CD4-positive, alpha-beta T cell treated with Interleukin-15 for 4 hours (primary cell): Measurements from ENCODE around the gene ETFBKMT.
"Not testable (repeated sequence)": the region's sequence is repeated elsewhere in the genome, so short reads cannot be mapped to it uniquely, and the experiment has no call there.

Source experiments
- DNase-seq: peaks from one replicate; pipeline ENCODE4 v3.0.0-alpha.2; 2020; ENCODE audit warnings: low spot score

Gene ETFBKMT

DNA sequence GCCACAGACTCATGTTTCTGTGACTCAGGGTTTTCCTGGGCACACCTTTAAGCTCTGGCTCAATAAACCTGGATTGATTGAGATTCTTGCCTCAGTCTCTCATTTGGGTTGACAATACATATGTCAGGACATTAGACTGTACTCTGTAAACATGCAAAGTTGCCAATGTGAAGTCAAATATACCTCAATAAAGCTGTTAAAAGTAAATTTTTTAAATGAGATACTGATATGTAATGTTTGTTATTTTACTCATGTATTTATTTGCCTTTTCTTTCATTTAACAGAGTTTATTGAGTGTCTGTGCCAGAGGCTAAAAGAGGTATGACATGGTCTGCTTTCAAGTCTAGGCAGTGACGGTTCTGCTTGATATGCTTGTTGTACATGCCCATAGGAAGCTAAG lies 3.7 kb upstream of the ETFBKMT start:
- no peak for DNase-seq

DNA sequence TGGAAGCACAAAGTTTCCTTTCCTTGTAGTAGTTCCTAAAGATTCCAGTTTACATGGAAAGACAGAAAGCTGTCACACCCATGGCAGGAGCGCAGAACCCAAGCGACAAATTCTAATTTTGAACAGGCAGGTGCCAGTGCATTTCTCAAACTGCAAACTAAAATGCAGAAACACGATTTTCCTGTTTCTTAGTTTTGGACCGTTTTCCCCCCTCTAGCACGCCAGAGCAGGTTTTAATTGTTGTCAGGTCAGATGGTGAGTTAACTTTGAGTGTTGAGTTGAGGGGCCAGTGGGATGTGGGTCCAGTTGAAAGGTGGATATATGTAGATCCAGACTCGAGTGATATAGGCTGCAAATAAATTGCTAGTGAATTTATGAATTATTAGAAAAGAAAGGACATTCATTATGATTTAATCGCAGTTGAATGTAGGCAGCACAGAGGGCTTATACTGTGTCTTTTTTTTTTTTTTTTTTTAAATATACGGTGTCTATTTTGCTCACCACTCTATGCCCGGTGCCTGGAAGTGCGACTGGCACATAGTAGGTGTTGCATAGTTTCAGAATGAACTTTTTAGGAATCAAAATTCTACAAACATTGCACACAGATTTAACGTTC lies 909 bp upstream of the ETFBKMT start:
- no peak for DNase-seq

DNA sequence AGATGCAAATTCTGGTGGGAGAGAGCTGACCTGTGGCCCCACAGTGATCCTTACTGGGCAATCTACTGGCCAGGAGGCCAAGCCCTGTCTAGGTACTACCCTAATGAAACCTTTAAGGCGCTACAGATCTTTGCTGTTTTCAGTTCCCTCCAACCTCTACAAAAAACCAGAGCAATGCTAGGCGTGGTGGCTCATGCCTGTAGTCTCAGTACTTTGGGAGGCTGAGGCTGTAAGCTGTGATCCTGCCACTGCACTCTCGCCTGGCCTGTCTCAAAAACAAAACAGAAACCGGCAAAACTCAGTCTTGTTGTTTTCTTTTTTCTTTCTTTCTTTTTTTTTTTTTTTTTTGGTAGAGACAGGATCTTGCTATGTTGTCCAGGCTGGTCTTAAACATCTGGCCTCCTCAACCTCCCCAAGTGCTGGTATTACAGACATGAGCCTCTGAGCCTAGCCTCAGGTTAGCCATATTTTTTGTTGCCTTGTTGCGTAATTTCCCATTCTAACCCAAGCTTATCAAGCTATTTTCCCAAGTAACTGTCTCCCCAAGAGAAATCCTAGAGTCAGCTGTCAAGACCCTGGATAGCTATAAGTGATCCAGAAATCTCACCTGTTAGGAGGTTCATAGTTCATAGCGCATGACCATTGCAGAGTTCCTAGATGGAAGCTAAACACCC lies 2.8 kb downstream of the ETFBKMT start:
- DNase-seq = no peak

DNA sequence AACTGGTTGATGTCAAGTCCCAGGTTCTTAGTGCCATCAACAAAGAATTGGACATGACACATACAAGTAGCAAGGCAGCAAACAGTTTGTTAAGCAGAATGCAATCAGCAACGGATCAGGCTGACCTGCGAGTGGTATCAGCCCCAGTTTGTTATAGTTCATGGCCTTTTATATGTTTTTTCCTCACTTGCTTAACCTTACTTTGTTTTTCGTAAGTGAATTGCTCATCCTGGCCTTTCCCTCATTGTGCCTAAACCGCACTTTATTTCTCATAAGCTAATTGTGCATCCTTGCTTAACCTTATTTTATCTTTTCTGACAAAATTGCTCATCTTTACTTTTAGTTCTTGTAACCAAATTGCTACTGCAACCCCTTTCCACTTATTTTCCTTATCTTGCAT lies 4.1 kb downstream of the ETFBKMT start:
- DNase-seq = no peak

DNA sequence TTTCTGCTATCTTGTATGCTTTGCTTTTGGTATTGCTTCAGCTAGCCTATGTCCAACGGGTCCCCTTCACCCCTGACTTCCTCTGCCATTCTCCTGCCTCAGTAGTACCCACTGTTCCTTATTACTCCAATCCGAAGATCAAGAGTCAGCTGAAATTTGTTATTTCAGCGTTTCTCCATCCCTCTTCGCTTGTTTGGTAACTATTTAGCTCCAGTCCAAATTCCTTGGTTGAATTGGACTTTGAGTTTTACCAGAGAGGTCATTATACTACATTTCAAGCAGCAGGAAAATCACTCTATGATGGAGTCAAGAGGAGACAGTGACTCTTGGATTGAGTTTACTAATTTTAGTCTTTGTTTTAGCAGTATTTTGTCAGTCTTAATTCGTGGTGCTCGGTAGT lies 4.5 kb downstream of the ETFBKMT start:
- no peak for DNase-seq

DNA sequence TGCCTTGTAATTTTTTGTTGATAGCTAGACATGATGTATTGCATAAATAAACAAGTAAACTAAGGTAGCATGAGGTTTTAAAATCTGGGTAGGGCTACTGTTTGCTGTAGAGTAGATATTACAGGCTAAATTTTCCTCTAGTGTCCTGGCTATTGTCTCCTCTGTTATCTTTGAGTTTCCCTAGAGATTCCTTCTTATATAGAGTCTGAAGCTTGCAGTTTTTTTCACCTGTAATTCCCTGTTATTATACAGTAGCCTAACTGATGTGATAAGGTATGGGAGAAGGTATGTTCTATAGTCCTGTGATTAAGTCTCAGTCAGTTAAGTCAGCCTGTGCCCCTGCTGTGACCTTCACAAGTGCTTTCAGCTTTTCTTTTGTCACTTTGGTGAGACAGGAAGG lies 9.5 kb downstream of the ETFBKMT start:
- no peak for DNase-seq

DNA sequence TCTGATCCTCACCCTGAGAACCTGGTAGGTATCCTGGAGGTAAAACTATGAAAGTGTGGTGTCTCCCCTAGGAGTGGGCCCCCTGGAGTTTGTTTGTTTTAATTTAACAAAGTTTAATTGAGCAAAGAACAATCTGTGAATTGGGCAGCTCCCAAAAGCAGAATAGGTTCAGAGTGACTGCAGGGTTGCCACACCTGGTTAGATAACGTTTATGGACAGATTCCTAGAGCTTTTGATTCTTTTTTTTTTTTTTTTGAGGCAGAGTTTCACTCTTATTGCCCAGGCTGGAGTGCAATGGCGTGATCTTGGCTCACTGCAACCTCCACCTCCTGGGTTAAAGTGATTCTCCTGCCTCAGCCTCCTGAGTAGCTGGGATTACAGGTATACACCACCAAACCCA lies 10.1 kb downstream of the ETFBKMT start:
- DNase-seq = not testable (repeated sequence)

DNA sequence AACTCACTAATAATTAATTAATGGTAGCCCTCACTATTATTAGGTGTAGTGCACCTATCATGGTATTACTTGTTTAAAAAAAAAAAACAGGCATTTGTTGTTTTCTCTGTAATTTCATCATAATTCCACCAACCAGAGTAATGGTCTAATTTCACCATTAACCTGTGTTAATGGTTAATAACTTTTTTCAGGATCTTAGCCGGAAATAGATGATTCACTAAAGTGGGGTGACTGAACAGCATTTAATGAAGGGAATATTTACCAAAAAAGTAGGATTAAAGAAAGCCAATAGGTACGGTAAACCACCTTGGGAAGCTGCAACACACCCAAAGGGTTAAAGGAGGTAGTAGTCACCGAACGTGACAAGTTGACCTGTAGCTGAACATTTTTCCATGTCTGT lies 13.0 kb downstream of the ETFBKMT start:
- no peak for DNase-seq

DNA sequence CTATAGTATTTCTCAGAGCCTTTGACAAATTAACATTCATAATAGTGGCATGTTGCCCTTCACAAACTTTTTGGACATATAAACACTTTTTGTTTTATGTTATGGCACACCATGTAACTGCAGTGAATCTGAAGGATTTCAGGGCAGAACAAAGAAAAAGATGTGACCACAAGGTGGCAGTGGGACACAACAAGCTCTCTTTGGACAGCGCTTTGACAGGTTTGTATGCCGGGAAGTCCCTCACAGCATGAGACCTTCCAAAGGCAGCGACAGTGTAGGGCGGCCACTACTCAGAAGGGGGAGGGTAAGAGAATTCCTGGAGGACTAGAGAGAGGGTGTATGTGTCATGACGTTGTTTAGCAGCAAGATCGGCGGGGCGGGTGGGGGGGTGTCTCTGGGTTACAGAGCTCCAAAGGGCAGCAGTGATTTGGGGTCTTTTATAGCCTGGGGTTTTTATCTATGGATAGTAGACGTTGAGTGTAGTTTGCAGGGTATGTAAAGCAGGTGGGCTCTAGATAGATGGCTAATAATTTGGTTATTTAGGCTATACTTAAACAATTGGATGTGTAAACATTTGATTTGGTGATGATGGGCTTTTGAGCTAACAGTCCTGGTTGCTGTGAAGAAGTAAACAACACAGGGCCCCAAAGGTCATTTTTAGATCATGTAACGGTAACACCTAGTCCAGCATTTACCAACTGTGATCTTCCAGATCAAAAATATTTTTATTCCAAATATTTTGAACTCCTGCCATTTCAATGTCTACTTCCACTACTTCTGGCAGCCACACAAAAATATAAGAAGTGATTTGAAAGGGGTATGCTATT lies 22.9 kb downstream of the ETFBKMT start:
- peak; percentile 83 for DNase-seq

DNA sequence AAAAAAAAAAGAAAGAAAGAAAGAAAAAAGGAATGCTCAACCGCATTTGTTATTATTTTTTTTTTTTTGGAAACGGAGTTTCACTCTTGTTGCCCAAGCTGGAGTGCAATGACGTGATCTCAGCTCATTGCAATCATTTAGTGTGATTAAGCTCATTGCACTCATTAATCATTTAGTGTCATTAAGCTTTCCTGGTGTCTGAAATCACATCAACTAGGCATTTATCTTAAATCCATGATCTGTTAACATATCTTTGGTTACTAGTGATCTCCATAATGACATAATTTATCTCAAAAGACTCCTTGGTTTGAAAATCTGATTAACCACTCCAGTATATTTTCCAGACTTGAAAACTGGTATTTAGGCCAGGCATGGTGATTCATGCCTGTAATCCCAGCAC lies 26.3 kb downstream of the ETFBKMT start:
- DNase-seq = no peak

DNA sequence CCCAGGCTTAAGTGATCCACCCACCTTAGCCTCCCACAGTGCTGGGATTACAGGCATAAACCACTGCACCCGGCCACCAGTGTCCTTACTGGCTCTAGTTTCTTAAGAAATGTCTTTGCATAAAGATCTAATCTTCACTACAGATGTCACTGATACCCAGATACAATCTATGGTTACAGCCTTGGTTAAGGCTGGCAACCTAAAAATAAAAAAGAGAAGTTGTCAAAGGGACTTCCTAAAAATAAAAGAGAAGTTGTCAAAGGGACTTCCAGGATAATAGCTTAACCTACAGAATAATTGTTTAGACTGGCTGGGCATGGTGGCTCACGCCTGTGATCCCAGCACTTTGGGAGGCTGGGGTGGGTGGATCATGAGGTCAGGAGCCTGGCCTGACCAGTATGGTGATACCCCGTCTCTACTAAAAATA lies 27.6 kb downstream of the ETFBKMT start:
- DNase-seq = no peak

DNA sequence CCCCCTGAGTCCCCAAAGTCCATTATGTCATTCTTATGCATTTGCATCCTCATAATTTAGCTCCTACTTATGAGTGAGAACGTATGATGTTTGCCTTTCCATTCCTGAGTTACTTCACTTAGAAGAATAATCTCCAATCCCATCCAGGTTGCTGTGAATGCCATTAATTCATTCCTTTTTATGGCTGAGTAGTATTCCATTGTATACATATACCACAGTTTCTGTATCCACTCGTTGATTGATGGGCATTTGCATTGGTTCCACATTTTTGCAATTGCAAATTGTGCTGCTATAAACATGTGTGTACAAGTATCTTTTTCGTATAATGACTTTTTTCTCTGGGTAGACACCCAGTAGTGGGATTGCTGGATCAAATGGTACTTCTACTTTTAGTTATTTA lies 30.4 kb downstream of the ETFBKMT start:
- not testable (repeated sequence) for DNase-seq

DNA sequence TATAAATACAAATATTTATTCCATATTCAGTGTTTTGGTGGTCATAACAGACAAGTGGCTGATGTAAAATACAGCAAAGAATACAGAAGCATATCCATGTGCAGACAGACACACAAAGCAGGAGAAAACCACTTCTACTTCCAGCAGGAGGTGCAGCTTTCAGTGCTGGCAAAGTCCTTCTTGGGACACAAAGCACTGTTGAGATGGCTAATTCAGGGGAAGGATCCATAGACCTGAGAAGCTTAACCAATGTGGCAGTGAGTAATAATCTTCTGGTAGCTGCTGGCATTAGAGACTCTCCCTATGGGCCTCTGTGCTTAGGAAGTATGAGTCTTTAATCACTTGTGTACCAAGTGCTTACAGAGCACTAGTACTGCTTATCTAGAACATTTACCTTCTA lies 42.6 kb downstream of the ETFBKMT start:
- DNase-seq = no peak

DNA sequence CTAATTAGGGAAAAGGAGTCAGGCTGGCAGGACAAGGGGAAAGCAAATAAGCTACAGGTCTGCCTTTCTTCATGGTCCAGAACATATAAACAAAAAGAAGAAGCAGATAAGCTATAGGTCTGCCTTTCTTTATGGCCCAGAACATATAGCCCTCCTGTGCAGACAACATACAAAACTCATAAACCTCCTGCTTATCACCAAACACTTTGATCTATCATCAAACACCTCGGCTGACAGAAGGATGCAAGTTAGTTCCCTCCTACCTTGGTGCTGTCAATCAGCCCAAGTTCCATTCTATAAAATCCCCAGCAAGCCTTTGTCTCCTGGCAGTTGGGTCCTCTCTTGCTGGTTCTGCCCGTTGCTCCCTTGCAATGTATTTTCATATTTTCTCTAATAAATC lies 46.1 kb downstream of the ETFBKMT start:
- no peak for DNase-seq

DNA sequence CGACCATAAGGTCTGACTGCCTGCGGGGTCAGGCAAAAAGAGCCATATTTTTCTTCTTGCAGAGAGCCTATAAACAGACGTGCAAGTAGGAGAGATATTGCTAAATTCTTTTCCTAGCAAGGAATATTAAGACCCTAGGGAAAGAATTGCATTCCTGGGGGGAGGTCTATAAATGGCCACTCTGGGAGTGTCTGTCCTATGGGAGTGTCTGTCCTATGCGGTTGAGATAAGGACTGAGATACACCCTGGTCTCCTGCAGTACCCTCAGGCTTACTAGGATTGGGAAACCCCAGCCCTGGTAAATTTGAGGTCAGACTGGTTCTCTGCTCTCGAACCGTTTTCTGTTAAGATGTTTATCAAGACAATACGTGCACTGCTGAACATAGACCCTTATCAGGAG lies 48.6 kb downstream of the ETFBKMT start:
- DNase-seq = not testable (repeated sequence)

DNA sequence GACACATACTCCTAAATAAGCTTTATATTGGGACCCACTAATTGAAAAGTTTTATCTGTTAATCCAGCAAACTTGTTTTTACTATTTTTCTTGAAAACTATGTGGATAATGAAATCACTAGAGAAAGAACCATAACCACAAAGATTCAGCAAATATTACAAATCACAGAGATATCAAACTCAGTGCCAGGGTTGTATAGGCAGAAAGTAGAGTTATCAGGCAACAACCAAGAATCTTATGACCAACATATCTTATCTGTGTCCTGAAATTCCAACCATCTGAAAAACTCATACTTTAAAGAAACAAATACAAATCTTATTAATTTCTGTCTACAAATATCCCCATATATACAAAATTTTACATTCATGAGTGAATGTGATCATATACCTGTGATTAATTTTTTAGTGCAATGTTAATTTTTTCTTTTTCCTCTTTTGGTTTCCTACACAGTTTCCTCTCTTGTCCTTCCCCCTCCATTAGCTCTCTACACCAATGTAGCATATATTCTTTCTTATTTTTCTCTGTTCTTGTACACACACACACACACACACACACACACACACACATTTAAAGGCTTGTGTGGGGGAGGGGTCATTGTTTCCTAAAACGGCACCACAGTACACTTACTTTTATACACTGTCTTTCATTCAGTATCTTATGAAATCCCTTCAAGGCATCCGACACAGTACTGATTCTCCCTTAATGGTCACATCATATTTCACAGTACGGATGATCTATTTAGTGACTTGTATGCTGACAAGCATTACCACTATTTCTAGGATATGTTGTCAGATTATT lies 50.7 kb downstream of the ETFBKMT start:
- DNase-seq = no peak

DNA sequence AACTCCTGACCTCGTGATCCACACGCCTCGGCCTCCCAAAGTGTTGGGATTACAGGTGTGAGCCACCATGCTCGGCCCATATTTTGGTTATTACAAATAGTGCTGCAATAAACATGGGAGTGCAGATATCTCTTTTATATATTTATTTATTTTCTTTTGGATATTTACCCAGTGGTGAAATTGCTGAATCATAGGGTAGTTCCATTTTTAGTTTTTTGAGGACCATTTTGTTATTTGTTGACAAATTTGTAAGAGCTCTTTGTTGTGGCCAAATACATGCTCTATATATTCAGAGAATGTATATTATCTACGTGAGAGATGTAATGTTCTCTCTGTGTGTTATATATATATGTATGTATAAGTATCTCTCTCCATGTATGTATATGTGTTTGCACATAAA lies 53.4 kb downstream of the ETFBKMT start:
- no peak for DNase-seq

DNA sequence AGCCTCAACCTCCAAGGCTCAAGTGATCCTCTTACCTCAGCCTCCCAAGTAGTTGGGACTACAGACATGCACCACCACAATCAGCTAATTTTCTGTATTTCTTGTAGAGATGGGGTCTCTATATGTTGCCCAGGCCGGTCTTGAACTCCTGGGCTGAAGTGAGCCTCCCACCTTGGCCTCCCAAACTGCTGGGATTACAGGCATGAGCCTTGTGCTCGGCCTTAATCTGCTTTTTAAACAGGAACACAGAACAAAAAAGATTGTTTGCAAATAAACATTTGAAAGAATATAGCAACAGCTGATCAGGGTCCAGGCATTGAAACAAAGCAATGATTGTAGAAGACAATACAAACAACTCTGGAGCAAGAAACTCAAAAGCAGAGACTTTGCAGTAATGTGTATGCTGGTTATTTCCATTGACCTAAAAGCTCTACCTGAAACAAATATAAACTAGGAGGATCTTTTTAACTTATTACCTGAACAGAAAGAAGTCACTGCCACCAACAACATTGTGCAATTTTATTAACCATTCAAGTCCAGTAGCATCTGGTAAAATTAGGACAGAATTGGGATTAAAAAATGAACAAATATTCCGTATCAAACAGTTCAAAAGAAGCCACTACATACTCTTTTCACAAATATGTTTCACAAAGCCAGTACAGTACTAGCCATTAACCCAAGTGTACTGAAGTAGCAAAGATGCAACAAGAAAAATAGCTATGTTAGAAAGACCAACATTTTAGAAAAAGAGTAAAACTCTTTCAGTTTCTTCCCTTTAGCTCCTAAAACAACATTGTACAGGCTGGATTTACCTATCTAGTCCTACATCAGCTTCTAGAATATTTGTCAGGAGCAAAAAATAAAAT lies 55.2 kb downstream of the ETFBKMT start:
- DNase-seq = no peak

DNA sequence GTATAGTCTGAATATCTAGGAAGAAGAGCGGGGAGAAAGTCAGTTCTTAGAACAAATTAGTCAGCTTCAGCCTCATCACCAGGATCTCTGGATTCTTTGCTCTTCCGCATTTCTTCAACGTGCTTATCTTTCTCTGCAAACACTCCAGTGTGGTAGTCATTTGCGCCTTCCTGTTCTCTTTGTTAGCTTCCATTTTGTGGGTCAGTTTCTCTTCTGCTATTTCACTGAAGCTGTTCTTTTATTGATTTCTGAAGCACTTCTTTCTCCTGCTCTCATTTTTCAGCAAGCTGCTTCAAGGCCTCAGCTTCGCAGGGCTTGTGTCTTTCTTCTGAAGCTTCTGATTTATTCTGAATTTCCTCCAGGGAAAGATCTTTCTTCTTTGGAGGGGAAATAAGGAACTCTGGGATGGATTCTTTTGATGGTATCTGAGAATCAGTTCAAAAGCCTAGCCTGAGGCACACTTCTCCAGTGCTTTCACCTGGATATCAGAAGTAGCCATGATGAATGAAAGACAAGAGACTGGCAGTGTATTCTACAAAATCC lies 55.9 kb downstream of the ETFBKMT start:
- DNase-seq = no peak

DNA sequence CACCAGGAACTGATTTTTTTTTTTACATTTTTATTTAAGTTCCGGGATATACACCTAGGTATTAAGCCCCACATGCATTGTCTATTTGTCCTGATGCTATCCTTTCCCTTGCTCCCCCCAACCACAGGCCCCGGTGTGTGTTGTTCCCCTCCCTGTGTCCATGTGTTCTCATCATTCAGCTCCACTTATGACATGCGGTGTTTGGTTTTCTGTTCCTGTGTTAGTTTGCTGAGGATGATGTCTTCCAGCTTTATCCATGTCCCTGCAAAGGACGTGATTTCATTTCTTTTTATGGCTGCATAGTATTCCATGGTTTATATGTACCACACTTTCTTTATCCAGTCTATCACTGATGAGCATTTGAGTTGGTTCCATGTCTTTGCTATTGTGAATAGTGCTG lies 57.5 kb downstream of the ETFBKMT start:
- DNase-seq = not testable (repeated sequence)

DNA sequence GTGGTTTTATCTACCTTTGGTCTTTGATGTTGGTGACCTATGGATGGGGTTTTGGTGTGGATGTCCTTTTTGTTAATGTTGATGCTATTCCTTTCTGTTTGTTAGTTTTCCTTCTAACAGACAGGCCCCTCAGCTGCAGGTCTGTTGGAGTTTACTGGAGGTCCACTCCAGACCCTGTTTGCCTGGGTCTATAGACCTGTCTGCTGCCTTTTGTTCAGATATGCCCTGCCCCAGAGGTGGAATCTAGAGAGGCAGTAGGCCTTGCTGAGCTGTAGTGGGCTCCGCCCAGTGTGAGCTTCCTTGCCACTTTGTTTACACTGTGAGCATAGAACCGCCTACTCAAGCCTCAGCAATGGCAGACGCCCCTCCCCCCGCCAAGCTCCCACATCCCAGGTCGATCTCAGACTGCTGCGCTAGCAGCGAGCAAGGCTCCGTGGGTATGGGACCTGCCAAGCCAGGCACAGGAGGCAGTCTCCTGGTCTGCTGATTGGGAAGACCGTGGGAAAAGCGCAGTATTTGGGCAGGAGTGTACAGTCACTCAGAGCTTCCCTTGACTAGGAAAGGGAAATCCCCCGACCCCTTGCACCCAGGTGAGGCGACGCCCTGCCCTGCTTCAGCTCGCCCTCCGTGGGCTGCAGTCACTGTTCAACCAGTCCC lies 59.2 kb downstream of the ETFBKMT start:
- not testable (repeated sequence) for DNase-seq
